Measurements from ENCODE around the gene TGM1.

The TGM1 gene

GRCh38 chr14:24269910-24270536 is 7.0 kb upstream of the TGM1 start:
- no peak for DNase-seq

GRCh38 chr14:24269368-24269767 is 6.4 kb upstream of the TGM1 start:
- no peak for DNase-seq

GRCh38 chr14:24268225-24268624 is 5.2 kb upstream of the TGM1 start:
- no peak for DNase-seq

- no peak for DNase-seq
Measured at GRCh38 chr14:24267516-24267915, 4.5 kb upstream of the TGM1 start.

- no peak for DNase-seq
Measured at GRCh38 chr14:24266344-24267244, 3.6 kb upstream of the TGM1 start.

- DNase-seq: no peak
Measured at GRCh38 chr14:24264298-24264697, 1.3 kb upstream of the TGM1 start.

- DNase-seq: no peak
Measured at GRCh38 chr14:24263848-24264247, 871 bp upstream of the TGM1 start.

GRCh38 chr14:24261969-24262327 is 1.0 kb downstream of the TGM1 start:
- no peak for DNase-seq

GRCh38 chr14:24261256-24261968 is 1.6 kb downstream of the TGM1 start:
- DNase-seq: no peak

- no peak for DNase-seq
Measured at GRCh38 chr14:24260780-24261157, 2.2 kb downstream of the TGM1 start.

GRCh38 chr14:24260026-24260779 is 2.8 kb downstream of the TGM1 start:
- DNase-seq: no peak

GRCh38 chr14:24259282-24260025 is 3.5 kb downstream of the TGM1 start:
- no peak for DNase-seq

GRCh38 chr14:24258548-24259265 is 4.3 kb downstream of the TGM1 start:
- no peak for DNase-seq

GRCh38 chr14:24258119-24258518 is 4.9 kb downstream of the TGM1 start:
- no peak for DNase-seq

GRCh38 chr14:24256960-24257359 is 6.0 kb downstream of the TGM1 start:
- no peak for DNase-seq

GRCh38 chr14:24255931-24256711 is 6.9 kb downstream of the TGM1 start:
- DNase-seq: no peak

- no peak for DNase-seq
Measured at GRCh38 chr14:24255438-24255837, 7.5 kb downstream of the TGM1 start.

- no peak for DNase-seq
Measured at GRCh38 chr14:24254630-24255392, 8.2 kb downstream of the TGM1 start.

GRCh38 chr14:24253936-24254335 is 9.0 kb downstream of the TGM1 start:
- DNase-seq: no peak

Measured in GF-D8 (cell line).